Esophagus squamous epithelium (tissue), 5 donors: ENCODE measurements around the gene ZNF619. TPM values are rescaled to one million over a fixed set of nuclear protein-coding genes. Genes with fewer than 3 reads are reported as not detected.

ENCODE experiments used
- DNase-seq: peaks from one replicate; lab custom pipeline; 2025; lab: John Stamatoyannopoulos, UW
- H3K27ac ChIP-seq, 4 donors: fragments of 200-600 bp; sonication (generic); one replicate each; pipeline ENCODE4 v1.5.1; 2016 to 2019; ENCODE audit warnings: mild to moderate bottlenecking in 1 of 4
- H3K27me3 ChIP-seq, 4 donors: fragments of 200-600 bp; sonication (generic); 1 replicate in 3 of 4; 2 replicates in 1 of 4; pipeline versions ENCODE4 v1.5.1 to v1.6.0; 2017 to 2021; ENCODE audit warnings: antibody characterized with exemption in 1 of 4
- H3K36me3 ChIP-seq, 3 donors: fragments of 200-600 bp; sonication (generic); one replicate each; pipeline ENCODE4 v1.5.1; 2016 to 2019
- H3K4me1 ChIP-seq, 3 donors: fragments of 200-600 bp; sonication (generic); one replicate each; pipeline ENCODE4 v1.5.1; 2017 to 2019
- H3K4me3 ChIP-seq, 4 donors: fragments of 200-600 bp; sonication (generic); 1 replicate in 3 of 4; 2 replicates in 1 of 4; pipeline ENCODE4 v1.5.1; 2016 to 2019; ENCODE audit warnings: mild to moderate bottlenecking in 2 of 4, moderate library complexity in 1 of 4
- H3K9me3 ChIP-seq, 3 donors: fragments of 200-600 bp; sonication (generic); one replicate each; pipeline ENCODE4 v1.5.1; 2016 to 2019
- POLR2A ChIP-seq, 4 donors: fragments of 450-650 bp; IDR thresholded peaks; one replicate each; pipeline ENCODE4 v1.6.1; 2017; ENCODE audit warnings: antibody characterized with exemption in 4 of 4, mild to moderate bottlenecking in 4 of 4, moderate library complexity in 3 of 4
- WGBS, 2 donors: methylation state at CpG; one replicate each; pipeline ENCODE4 v1.1.5; 2018; 5-methylcytosine and 5-hydroxymethylcytosine counted together
- intact Hi-C: fragments of 100-400 bp; cut with DNase I; formaldehyde crosslinking; loops from one replicate; pipeline ENCODE4 v1.15.0; 2022
- total RNA-seq, 4 donors: library from RNA; depleted of rRNA; stranded (reverse); fragments of >200 nt; gene quantifications; one replicate each; pipeline ENCODE4 v1.1.0, GENCODE V29; 2016
- TF ChIP-seq, protein P1 (sequence below), 6 experiments: fragments of 450-650 bp in 4 of 6; fragments of 200-600 bp in 2 of 6; sonication (generic) in 2 of 6; IDR thresholded peaks; one replicate each; pipeline ENCODE4 v1.5.1; 2016 to 2019; ENCODE audit warnings: antibody characterized with exemption in 6 of 6, mild to moderate bottlenecking in 4 of 6, moderate library complexity in 4 of 6
- donor health status: DM: yes; HTN: yes; CAD: no.

The ZNF619 gene
- total RNA-seq, 4 donors from 2014 or later = 1.9 to 9.4 (median 3.9) TPM

DNA sequence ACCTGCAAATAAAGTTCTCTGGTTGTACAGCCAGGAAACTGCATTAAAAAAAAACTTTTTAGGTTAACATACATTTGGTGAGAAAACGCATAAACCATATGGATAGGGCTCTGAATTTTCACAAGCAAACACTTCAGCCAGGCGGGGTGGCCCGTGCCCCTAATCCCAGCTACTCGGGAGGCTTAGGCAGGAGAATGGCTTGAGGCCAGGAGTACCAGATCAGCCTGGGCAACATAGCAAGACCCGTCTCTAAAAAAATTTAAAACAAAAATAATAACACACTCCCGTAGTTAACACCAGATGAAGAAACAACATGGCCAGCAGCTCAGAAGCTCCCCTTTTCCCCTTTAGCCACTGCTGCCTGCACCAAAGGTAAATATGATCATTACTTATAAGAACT is 23.0 kb upstream of the ZNF619 start:
- intact Hi-C loops = no loop called here

GRCh38 chr3:40455328-40455727 is 21.6 kb upstream of the ZNF619 start:
- no peaks in the 10 kb centered on the region for H3K9me3 ChIP-seq
- intact Hi-C loops = no loop called here
- TF ChIP-seq POLR2A (IDR thresholded peaks at IDR 0.05) = no peak
- TF ChIP-seq, protein P1, sequence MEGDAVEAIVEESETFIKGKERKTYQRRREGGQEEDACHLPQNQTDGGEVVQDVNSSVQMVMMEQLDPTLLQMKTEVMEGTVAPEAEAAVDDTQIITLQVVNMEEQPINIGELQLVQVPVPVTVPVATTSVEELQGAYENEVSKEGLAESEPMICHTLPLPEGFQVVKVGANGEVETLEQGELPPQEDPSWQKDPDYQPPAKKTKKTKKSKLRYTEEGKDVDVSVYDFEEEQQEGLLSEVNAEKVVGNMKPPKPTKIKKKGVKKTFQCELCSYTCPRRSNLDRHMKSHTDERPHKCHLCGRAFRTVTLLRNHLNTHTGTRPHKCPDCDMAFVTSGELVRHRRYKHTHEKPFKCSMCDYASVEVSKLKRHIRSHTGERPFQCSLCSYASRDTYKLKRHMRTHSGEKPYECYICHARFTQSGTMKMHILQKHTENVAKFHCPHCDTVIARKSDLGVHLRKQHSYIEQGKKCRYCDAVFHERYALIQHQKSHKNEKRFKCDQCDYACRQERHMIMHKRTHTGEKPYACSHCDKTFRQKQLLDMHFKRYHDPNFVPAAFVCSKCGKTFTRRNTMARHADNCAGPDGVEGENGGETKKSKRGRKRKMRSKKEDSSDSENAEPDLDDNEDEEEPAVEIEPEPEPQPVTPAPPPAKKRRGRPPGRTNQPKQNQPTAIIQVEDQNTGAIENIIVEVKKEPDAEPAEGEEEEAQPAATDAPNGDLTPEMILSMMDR (IDR thresholded peaks at IDR 0.05) = no peak

More for the DNA sequence above, 23.0 kb upstream of the ZNF619 start:
- Histone ChIP-seq H3K4me3 (peak overlapping the region; percentile 59 to 84 (median 73)), H3K27me3 (no peaks in the 10 kb centered on the region), H3K4me1 (peaks cover 13 to 45% (median 27%) of the 10 kb centered on the region in 3 donors), H3K27ac (peak overlapping the region in 3 of 4 donors; percentile 95 to 98 (median 95)), H3K36me3 (peaks cover 5 to 10% (median 9%) of the 10 kb centered on the region in 3 donors), H3K9me3 (no peaks in the 10 kb centered on the region)
- DNase-seq = no peak
- 27 to 32% methylated on average over 6 of the region's 6 CpGs for WGBS, 2 donors
- TF ChIP-seq, protein P1 (IDR thresholded peaks at IDR 0.05) = no peak
- TF ChIP-seq POLR2A (IDR thresholded peaks at IDR 0.05) = no peak

GRCh38 chr3:40456279-40456939 is 20.5 kb upstream of the ZNF619 start:
- DNase-seq = no peak
- intact Hi-C loops = no loop called here
- Histone ChIP-seq H3K27ac (peak overlapping the region; percentile 90 to 97 (median 92)), H3K4me1 (peaks cover 19 to 67% (median 39%) of the 10 kb centered on the region in 3 donors), H3K9me3 (no peaks in the 10 kb centered on the region), H3K4me3 (peak overlapping the region; percentile 64 to 96 (median 84)), H3K36me3 (peaks cover 12 to 35% (median 21%) of the 10 kb centered on the region in 3 donors), H3K27me3 (no peaks in the 10 kb centered on the region)
- TF ChIP-seq POLR2A (IDR thresholded peaks at IDR 0.05) = no peak
- TF ChIP-seq, protein P1 (IDR thresholded peaks at IDR 0.05) = no peak
- 56 to 63% methylated on average over 22 to 25 of the region's 29 CpGs for WGBS, 2 donors

More at GRCh38 chr3:40455328-40455727, 21.6 kb upstream of the ZNF619 start:
- H3K4me1 ChIP-seq = peaks cover 19 to 59% (median 34%) of the 10 kb centered on the region in 3 donors
- H3K4me3 ChIP-seq = no peak overlapping the region
- no peaks in the 10 kb centered on the region for H3K27me3 ChIP-seq
- WGBS, 2 donors = 94% methylated on average over 3 of the region's 4 CpGs; no CpG with 5 or more reads in 1 of the 2 donors
- H3K36me3 ChIP-seq = peaks cover 10 to 24% (median 12%) of the 10 kb centered on the region in 3 donors
- H3K27ac ChIP-seq = no peak overlapping the region
- DNase-seq = no peak

- H3K4me3 ChIP-seq = peak within 1 kb of the TSS; percentile 64 to 96 (median 84)
- peaks cover 12 to 43% (median 24%) of the 10 kb centered on the region in 3 donors for H3K36me3 ChIP-seq
- TF ChIP-seq POLR2A (IDR thresholded peaks at IDR 0.05) = peak in 3 of 4 donors; percentile 20 to 93 (median 92)
- TF ChIP-seq, protein P1 (IDR thresholded peaks at IDR 0.05) = no peak
- no peaks in the 10 kb centered on the region for H3K27me3 ChIP-seq
- DNase-seq = peak; percentile 72
- intact Hi-C loops = no loop called here
- peaks cover 19 to 60% (median 34%) of the 10 kb centered on the region in 3 donors for H3K4me1 ChIP-seq
- WGBS, 2 donors = 0% methylated on average over 32 to 40 of the region's 79 CpGs
- H3K27ac ChIP-seq = peak within 1 kb of the TSS; percentile 90 to 97 (median 92)
- H3K9me3 ChIP-seq = no peaks in the 10 kb centered on the region
These were observed 19.7 kb upstream of the ZNF619 start, which contains the start of gene RPL14 for GRCh38 chr3:40456940-40457823. TSS of gene RPL14 (plus strand) at chr3:40457339. CDS start at chr3:40457472, 133 bp downstream.
